HepG2 (cell line): ENCODE data around the gene UTF1.

Experiments
- GPN1 ChIP-seq: sonication (generic); formaldehyde crosslinking; IDR thresholded peaks from 2 replicates; pipeline ENCODE4 v1.5.1; 2020; ENCODE audit warnings: missing genetic modification reagents, borderline replicate concordance
- IKZF1 ChIP-seq: fragments of 450-650 bp; IDR thresholded peaks from 2 replicates; pipeline ENCODE4 v1.7.1; 2016
- JUN ChIP-seq: sonication (generic); formaldehyde crosslinking; IDR thresholded peaks from 2 replicates; pipeline ENCODE4 v1.4.0; 2020; ENCODE audit warnings: mild to moderate bottlenecking, missing genetic modification reagents
- MXI1 ChIP-seq: IDR thresholded peaks from 3 replicates; pipeline ENCODE4 v1.6.1; 2012; ENCODE audit warnings: low read depth, low read length, inconsistent platforms, borderline replicate concordance
- NFIC ChIP-seq: IDR thresholded peaks from 2 replicates; pipeline ENCODE4 v1.6.1; 2012; ENCODE audit warnings: mild to moderate bottlenecking, low read length, inconsistent platforms

- TF ChIP-seq JUN (no peak), NFIC (no peak), GPN1 (CRISPR knock-in tag) (no peak), IKZF1 (no peak), MXI1 (no peak)
These were observed 24.6 kb downstream of the UTF1 start for GRCh38 chr10:133254421-133255120.
